Ectodermal cell (in vitro differentiated cells): ENCODE results near the gene UST.

Experiments
- H3K27ac ChIP-seq: 2 replicates; pipeline ENCODE4 v1.7.0; 2013; ENCODE audit warnings: mild to moderate bottlenecking, low read depth, low read length; ENCODE audit not compliant: insufficient read depth, poor library complexity, severe bottlenecking
- H3K27me3 ChIP-seq: 2 replicates; pipeline ENCODE4 v1.7.0; 2013; ENCODE audit warnings: mild to moderate bottlenecking, low read length; ENCODE audit not compliant: insufficient read depth, control insufficient read depth, poor library complexity, severe bottlenecking
- H3K36me3 ChIP-seq: one replicate; pipeline ENCODE4 v1.7.0; 2013; ENCODE audit warnings: low read length; ENCODE audit not compliant: control insufficient read depth, insufficient read depth
- H3K4me1 ChIP-seq: one replicate; pipeline ENCODE4 v1.7.0; 2013; ENCODE audit warnings: low read length; ENCODE audit not compliant: control insufficient read depth, insufficient read depth
- H3K4me3 ChIP-seq: 2 replicates; pipeline ENCODE4 v1.7.0; 2013; ENCODE audit warnings: low read depth, low read length, control low read depth; ENCODE audit not compliant: insufficient read depth
- H3K9me3 ChIP-seq: 2 replicates; pipeline ENCODE4 v1.7.0; 2013; ENCODE audit warnings: mild to moderate bottlenecking, low read length, moderate library complexity; ENCODE audit not compliant: control insufficient read depth
- WGBS, 2 experiments: methylation state at CpG; one replicate each; pipeline ENCODE4 v1.1.7; 2013; ENCODE audit warnings: missing lambda C conversion rate in 2 of 2; 5-methylcytosine and 5-hydroxymethylcytosine counted together

The UST gene

GRCh38 chr6:149074832-149075258, 328.0 kb downstream of the UST start:
- no peaks in the 10 kb centered on the region for H3K27me3 ChIP-seq
- H3K4me3 ChIP-seq: no peak overlapping the region
- no peaks in the 10 kb centered on the region for H3K4me1 ChIP-seq
- 99 to 100% methylated on average over 2 of the region's 2 CpGs for WGBS, 2 experiments
- no peaks in the 10 kb centered on the region for H3K9me3 ChIP-seq
- H3K27ac ChIP-seq: no peak overlapping the region
- H3K36me3 ChIP-seq: peaks cover 11% of the 10 kb centered on the region

DNA sequence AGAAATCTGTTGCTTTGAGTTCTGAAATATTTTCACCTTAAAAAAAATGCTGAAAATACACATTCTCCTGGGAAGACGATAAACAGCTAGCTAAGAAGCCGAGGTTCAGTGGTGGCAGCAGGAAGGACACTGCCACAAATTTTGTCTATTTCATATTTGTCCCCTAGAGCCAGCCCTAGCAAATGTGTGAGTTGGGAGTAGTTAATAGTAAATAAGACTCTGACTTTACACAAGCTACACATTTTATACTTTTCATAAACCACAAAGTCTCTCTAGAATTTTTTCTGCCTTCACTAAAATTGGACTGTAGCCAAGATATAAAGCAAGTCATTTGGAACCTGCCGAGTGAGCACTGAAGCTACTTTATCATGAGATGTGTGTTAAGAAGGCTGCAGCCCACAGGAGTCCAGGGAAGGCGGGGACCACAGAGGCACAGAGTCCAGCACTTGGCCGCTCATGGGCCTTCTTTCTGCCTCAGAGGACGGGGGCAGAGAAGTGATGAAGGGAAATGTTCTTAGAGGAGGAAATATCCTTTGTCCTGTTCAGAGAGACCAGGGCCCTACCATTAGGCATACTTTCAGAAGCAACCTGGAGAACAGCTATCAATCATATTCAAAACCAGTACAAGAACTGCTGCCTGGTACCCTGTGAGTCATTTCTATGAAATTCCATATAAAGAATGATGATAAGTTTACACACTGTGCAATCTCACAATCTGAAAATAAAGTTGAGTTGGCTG, 329.0 kb downstream of the UST start:
- H3K9me3 ChIP-seq: no peaks in the 10 kb centered on the region
- 93 to 95% methylated on average over 6 of the region's 6 CpGs for WGBS, 2 experiments
- H3K27ac ChIP-seq: no peak overlapping the region
- no peaks in the 10 kb centered on the region for H3K27me3 ChIP-seq
- H3K36me3 ChIP-seq: peaks cover 11% of the 10 kb centered on the region
- no peaks in the 10 kb centered on the region for H3K4me1 ChIP-seq
- H3K4me3 ChIP-seq: no peak overlapping the region

DNA sequence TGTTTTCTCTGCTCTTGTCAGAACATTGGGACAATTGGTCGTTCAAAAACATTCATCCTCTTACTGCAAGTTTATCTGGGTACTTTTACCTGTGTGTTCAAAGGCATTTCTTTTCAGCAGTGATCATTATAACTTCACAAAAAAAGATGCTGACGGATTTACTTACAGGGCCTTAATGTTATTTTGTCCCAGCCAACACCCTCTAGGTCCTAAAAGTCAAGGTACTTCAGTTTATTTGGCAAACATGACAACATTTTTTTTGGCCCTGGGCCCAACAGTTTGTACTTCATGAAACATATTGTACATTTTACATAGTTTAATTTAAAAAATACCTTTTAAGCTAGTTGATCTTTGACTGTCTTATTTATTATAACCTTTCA, 329.5 kb downstream of the UST start:
- Histone ChIP-seq H3K36me3 (peaks cover 11% of the 10 kb centered on the region), H3K27ac (no peak overlapping the region), H3K4me3 (no peak overlapping the region), H3K4me1 (no peaks in the 10 kb centered on the region), H3K27me3 (no peaks in the 10 kb centered on the region), H3K9me3 (no peaks in the 10 kb centered on the region)
- WGBS, 2 experiments: 92 to 94% methylated on average over 2 of the region's 2 CpGs

DNA sequence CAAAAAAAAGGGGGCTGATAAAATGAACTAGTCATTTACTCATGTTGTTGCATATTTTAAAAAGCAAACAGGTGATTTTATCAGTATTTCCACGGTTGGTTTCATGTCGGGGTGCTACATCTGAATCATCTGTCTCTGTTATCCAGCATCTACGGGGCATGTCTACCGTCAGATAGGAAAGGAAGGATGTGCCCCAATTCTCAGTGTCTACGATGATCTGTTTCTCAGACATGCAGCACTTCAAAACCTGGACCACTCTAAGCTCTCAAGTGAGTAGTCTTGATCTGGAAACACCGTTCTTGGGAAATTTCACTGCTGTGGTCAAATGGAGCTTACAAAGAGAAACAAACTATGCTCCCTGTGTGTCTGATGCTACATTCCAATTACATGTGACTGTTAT, 330.4 kb downstream of the UST start:
- Histone ChIP-seq H3K4me1 (no peaks in the 10 kb centered on the region), H3K9me3 (no peaks in the 10 kb centered on the region), H3K36me3 (peaks cover 11% of the 10 kb centered on the region), H3K4me3 (no peak overlapping the region), H3K27me3 (no peaks in the 10 kb centered on the region), H3K27ac (no peak overlapping the region)
- WGBS, 2 experiments: 88 to 90% methylated on average over 6 of the region's 6 CpGs

- no peak overlapping the region for H3K4me3 ChIP-seq
- no peaks in the 10 kb centered on the region for H3K27me3 ChIP-seq
- H3K4me1 ChIP-seq: no peaks in the 10 kb centered on the region
- WGBS, 2 experiments: 94% methylated on average over 9 of the region's 10 CpGs
- no peak overlapping the region for H3K27ac ChIP-seq
- H3K9me3 ChIP-seq: no peaks in the 10 kb centered on the region
- peaks cover 11% of the 10 kb centered on the region for H3K36me3 ChIP-seq
Measured at GRCh38 chr6:149078211-149078782, 331.5 kb downstream of the UST start.

GRCh38 chr6:149079456-149079855, 332.6 kb downstream of the UST start:
- no peaks in the 10 kb centered on the region for H3K4me1 ChIP-seq
- no peak overlapping the region for H3K4me3 ChIP-seq
- H3K36me3 ChIP-seq: peaks cover 11% of the 10 kb centered on the region
- no peak overlapping the region for H3K27ac ChIP-seq
- H3K9me3 ChIP-seq: no peaks in the 10 kb centered on the region
- no peaks in the 10 kb centered on the region for H3K27me3 ChIP-seq
- 59 to 67% methylated on average over 2 of the region's 2 CpGs for WGBS, 2 experiments

GRCh38 chr6:149079911-149080491, 333.2 kb downstream of the UST start:
- H3K9me3 ChIP-seq: no peaks in the 10 kb centered on the region
- no peak overlapping the region for H3K27ac ChIP-seq
- H3K4me3 ChIP-seq: no peak overlapping the region
- H3K4me1 ChIP-seq: no peaks in the 10 kb centered on the region
- H3K36me3 ChIP-seq: peaks cover 11% of the 10 kb centered on the region
- H3K27me3 ChIP-seq: no peaks in the 10 kb centered on the region
- 75 to 79% methylated on average over 6 of the region's 6 CpGs for WGBS, 2 experiments

DNA sequence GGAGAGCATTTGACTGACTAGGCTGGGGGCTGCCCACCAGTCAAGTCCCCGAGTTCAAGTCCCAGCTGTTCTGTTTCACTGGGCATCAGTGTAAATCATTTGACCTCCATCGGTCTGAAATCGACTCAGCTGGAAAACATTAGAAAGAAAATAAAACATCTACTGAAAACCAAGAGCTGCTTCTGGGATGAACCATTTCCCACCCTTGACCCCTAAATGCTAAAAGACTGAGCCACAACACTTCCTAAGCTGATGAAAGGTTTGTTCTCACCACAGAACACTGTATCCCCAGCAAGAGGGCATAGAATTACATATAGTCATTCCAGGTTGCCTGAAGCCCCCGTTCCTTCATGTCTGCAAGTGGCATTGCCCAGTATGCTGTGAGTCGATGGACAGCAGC, 333.7 kb downstream of the UST start:
- WGBS, 2 experiments: 92 to 94% methylated on average over 5 of the region's 5 CpGs

DNA sequence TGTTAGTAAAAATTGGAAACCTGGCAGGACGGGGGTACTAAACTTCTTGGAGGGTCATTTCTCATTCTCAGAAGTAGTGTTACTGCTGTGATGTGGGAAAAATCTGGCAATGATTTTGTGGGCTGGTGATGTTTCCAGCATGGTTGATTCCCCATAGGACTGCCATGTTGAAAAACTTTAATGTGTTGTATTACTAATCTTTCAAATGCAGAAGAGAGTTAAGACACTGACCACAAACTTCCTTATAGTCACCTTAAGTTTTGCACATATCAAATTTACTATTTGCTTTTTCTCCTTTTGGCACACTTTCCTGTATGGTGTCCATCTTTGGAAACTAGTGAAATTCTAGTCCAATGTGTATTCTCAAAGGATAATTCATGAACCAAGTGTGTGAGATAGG, 334.5 kb downstream of the UST start:
- 98 to 100% methylated on average over 1 of the region's 1 CpG for WGBS, 2 experiments

More for the DNA sequence above, 333.7 kb downstream of the UST start:
- Histone ChIP-seq H3K27ac (no peak overlapping the region), H3K4me1 (no peaks in the 10 kb centered on the region), H3K36me3 (peaks cover 7% of the 10 kb centered on the region), H3K4me3 (no peak overlapping the region), H3K9me3 (no peaks in the 10 kb centered on the region), H3K27me3 (no peaks in the 10 kb centered on the region)

DNA sequence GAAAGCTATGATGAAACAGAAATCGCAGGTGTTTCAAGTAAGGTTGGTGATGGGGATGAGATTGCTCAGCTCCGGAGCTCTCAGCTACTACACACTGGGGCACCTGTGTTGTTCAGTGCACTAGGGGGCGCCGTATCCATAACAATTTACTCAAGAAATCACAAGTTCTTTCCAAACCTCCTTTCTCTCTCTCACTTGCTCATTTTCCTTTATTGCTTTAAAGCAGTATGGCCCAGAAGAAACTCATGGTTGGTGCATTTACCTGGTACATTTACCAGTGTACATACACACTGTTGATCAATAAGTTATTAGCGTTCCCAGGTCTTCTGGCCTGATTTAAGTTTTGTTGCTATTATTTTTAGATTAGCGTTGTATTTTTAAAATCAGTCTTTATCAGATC, 335.5 kb downstream of the UST start:
- Histone ChIP-seq H3K36me3 (no peaks in the 10 kb centered on the region), H3K27me3 (no peaks in the 10 kb centered on the region), H3K9me3 (no peaks in the 10 kb centered on the region), H3K4me1 (no peaks in the 10 kb centered on the region), H3K4me3 (no peak overlapping the region), H3K27ac (no peak overlapping the region)
- WGBS, 2 experiments: 38 to 44% methylated on average over 6 of the region's 6 CpGs

More for the DNA sequence above, 334.5 kb downstream of the UST start:
- H3K36me3 ChIP-seq: no peaks in the 10 kb centered on the region
- H3K4me3 ChIP-seq: no peak overlapping the region
- no peaks in the 10 kb centered on the region for H3K4me1 ChIP-seq
- H3K9me3 ChIP-seq: no peaks in the 10 kb centered on the region
- no peak overlapping the region for H3K27ac ChIP-seq
- no peaks in the 10 kb centered on the region for H3K27me3 ChIP-seq
